Measurements from ENCODE around the gene STXBP5L.
"Not testable (repeated sequence)": the region's sequence is repeated elsewhere in the genome, so short reads cannot be mapped to it uniquely, and the experiment has no call there.

STXBP5L gene

DNA sequence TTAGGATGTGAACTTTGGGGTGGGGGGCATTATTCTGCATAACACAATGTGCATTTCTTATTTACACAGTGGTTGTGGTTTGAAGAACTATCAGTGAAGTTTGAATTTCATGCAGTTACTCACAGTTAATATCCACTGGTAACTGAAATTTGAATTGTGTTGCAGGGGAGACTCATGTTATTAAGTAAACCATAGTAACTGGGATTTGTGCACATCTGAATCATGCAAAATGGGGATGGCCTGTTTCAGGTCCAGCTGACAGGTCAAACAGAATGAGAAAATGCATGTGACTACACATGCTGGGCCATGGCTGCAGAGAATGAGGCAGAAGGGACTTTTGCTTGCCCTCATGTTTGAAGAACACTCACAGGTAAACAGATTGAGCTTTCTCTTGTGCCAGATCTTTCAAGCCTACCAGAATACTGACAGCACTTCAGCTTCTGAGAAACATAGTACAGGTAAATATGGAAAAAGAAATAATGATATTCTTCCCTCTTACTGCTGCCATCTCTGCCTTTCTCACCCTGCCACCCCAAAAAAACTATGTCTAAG is 522.7 kb downstream of the STXBP5L start:
- no peak for DNase-seq

DNA sequence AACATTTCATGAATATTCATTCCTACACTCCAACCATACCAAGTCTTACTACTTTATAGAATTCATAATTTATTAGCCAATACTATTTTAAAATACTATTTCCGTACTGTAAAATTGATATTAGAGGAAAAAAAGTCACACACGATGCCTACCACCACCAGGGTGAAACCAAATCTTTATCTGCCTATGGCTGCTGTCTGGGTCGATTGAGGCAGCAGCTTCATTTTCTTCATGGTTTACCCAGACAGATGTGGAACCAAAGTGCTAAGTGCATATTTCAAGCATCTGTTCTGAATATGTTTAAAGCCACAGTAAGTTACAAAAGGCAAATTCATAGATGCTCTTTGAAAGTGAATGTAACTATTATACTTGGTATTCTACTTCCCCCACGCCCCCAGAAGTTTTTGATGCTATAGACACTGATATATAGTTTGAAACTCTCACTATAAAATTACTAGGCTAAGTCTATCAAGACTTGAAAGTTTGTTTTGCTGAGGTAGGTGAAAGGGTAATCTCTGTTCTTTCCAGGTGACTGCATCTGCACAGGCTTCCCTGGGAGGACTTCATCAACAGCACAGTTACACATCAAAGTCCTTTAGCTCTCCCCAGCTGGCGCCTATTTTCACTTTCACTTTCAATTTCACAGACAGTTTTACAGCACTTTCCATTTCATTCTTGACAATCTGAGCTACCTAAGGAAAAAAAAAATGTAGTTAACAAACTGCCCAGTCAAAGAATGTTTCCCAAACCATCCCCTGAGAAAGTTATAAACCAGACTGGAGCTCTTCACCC is 523.9 kb downstream of the STXBP5L start:
- DNase-seq = no peak

DNA sequence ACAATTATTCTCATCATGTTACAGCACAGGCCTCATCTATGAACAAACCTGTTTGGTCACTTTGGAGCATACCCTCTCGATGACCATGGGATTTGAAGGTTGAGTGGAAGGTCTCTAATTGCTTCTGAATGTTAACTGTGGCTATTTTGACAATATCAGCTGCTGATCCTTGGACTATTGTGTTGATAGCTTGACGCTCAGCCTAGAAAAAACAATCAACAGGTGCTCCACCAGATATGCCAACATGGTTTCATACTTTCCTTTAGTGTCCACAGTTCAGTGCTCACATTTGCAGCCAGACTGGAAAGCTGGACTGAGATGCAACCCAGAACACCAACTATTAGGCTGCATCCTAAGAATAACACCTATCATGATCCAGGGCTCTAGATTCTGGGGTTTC is 528.1 kb downstream of the STXBP5L start:
- no peak for DNase-seq

DNA sequence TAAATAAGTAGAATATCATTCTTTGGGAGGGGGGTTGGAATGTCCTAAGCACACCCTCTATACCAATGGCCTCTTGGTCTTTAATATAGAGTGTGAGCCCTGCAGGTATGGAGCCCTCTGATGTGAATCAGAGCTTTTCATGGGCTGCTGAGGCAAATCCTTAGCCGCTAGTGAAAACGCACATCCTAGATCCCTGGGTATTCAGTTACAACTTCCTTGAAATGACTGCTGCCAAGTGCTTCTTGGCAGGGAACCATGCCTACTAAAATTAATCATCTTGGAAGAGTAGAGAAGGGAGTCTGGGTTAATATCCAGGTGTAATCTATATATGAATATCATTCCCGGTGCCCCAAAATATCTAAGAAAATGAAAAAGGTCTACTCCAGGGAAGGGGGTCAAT is 528.6 kb downstream of the STXBP5L start:
- DNase-seq = no peak

DNA sequence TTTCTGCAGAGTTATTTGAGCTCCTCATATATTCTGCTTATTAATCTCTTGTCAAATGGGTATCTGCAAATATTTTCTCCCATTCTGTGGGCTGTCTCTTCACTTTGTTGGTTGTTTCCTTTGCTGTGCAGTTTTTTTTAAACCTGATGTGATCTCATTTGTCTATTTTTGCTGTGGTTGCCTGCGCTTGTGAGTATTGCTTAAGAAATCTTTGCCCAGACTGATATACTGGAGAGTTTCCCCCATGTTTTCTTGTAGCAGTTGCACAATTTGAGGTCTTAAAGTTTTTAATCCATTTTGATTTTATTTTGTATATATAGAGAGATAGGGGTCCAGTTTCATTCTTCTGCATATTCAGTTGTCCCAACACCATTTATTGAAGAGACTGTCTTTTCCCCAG is 535.5 kb downstream of the STXBP5L start:
- DNase-seq = no peak

- DNase-seq = not testable (repeated sequence)
Observed at GRCh38 chr3:121451752-121452151, 543.7 kb downstream of the STXBP5L start.

DNA sequence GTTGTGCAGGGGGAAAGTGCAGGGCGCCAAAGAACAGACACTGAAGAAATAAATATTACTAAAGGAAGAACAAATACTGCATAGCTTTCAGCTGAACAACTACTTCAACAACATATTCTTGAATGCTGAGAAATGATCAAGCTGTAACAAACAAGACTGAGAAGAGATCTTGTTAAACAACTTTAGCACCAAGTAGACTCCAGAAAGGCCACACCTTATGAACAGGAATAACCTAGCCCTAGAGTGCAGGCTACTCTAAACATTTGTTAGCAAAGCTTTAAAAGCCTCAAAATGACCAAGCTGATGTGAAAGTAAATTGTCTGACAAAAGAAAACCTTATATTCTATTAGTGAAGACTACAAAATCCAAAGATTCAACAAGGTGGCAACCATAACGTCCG is 554.6 kb downstream of the STXBP5L start:
- DNase-seq = no peak

DNA sequence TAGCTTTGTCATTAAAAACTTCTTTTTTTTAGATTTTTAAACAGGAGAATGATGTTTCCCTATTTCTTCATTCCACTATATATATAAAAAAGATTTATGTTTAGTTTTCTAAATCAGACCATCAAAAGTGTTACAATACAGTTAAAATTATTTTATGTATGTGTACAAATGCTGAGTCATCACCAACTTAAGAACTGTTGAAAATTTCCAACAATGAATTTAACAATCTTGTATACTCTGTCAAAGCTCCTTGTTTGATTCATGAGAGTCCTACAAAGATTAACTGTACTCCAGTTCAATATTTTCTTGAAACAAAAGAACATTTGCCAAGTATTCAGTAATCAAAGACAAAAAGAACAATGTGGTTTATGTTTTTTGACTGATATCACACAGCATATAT is 555.7 kb downstream of the STXBP5L start:
- no peak for DNase-seq

GRCh38 chr3:121467085-121467484 is 559.1 kb downstream of the STXBP5L start:
- DNase-seq = no peak

DNA sequence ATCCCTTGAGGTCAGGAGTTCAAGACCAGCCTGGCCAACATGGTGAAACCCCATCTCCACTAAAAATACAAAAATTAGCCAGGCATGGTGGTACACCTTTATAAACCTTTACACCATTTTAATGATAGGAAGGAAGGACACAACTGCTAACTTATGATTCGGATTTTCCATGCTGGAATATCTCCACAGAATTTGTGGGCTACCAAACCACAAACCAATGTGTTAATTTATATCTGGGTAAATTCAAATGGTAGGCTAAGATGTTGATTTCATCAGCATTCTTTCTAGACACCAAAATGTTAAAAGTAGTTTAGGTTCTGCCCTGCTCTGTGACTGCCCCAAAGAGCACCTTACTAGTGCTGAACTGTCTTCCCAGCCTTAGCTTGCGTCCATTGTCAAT is 565.0 kb downstream of the STXBP5L start:
- DNase-seq = no peak

All from hypothalamus (tissue), 51 donors.